HG02885 (cell line): ENCODE results near the gene PXDN.
"Not testable (repeated sequence)": the region's sequence is repeated elsewhere in the genome, so short reads cannot be mapped to it uniquely, and the experiment has no call there.

Source experiments
- ATAC-seq: cut with Tn5 transposase; IDR thresholded peaks from one replicate; pipeline ENCODE4 v1.9.1; 2021; ENCODE audit warnings: mild to moderate bottlenecking; ENCODE audit not compliant: unreplicated experiment, poor library complexity

The PXDN gene

DNA sequence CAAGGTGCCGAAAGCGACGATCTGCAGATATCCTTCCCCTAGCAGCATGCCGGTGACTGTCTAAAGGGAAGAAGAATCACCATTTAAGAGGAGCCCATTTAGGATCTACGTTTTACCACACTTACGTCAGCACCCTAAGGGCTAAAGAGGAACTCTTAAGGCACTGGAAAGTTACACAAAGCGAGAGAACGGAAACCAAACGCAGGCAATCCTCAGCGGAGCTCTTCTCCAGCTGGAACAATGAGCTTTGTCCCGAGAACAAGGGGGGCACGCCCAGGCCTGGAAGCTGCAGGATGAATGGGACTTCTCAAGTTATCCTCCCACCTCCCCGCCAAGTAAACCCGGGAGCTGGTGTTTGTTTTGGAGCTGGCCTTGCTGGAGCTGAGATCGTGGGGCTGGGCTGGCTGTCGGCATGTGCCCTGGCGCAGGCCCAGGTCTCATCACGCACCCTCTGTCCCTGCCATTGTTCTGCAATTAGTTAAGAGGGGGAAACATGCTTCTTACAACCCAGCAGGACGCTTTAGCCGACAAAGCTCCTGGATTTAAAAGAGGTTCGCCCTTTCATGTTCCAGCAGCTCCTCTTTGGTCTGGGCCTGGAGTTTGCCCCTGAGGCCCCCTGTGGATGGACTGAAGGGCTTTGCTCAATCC is 36.4 kb downstream of the PXDN start:
- no peak for ATAC-seq

DNA sequence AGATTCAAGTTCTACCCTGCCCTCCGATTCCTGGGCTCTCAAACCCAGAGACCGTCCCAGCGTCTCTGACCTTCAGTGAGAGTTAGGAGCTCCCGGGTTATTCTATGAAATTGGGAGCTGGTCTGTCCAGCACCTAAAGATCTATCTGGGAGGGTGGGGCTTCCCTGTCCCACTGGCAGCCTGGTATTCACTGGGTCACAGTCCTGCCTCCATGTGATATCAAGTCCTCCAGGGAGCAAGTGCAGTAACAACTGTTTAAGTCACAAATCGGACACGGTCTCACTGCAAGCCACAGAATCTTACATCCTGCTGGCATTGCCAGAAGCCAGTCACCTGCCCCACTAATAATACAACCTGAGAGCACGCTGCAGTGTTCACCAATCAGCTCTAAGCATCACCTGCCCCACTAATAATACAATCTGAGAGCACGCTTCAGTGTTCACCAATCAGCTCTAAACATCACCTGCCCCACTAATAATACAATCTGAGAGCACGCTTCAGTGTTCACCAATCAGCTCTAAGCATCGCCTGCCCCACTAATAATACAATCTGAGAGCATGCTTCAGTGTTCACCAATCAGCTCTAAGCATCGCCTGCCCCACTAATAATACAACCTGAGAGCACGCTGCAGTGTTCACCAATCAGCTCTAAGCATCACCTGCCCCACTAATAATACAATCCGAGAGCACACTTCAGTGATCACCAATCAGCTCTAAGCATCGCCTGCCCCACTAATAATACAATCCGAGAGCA is 38.0 kb downstream of the PXDN start:
- not testable (repeated sequence) for ATAC-seq

DNA sequence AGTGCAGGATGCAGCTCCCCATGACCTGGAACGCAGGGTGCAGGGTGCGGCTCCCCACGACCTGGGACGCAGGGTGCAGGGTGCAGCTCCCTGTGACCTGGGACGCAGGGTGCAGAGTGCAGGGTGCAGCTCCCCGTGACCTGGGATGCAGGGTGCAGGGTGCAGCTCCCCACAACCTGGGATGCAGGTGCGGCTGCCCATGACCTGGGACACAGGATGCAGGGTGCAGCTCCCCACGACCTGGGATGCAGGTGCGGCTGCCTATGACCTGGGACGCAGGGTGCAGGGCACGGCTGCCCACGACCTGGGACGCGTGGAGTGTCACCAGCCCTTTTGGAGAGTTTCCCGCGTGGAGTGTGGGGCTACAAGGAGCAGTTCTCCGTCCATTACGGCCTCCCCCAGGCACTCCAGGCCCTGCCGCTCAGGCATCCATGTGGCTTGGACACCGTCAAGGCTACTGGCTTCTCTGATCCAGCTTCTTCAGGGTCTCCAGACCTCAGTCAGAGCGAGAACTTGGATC is 38.7 kb downstream of the PXDN start:
- no peak for ATAC-seq

DNA sequence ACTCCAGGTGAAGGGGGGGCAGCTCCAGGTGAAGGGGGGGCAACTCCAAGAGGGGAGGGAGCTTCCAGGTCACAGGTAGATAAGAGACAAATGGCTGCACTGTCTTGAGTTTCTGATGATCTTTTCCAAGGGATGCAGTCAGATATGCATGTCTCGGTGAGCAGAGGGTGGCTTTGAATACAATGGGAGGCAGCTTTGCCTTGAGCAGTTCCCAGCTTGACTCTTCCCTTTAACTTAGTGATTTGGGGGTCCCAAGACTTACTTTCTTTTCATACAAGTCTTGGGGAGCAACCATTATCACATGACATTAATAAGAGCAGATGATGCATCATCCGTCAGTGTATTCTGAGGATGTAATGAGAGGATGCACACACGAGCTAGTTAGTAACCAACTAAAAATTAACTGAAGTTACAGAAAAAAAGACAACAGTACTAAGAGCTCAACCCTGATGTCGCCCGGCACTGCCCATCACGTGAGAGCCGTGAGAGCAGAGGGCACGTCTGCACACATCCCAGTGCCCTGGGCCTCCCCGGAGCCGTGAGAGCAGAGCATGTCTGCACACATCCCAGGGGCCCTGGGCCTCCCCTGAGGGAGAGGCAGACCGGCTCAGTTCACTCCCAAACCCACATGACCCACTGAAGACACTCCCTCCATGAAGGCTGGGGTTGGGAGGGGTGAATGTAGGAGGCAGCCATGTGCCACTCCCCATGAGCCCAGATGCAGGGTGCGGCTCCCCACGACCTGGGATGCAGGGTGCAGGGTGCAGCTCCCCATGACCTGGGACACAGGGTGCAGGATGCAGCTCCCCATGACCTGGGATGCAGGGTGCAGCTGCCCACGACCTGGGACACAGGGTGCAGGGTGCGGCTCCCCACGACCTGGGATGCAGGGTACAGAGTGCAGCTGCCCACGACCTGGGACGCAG is 39.4 kb downstream of the PXDN start:
- no peak for ATAC-seq

DNA sequence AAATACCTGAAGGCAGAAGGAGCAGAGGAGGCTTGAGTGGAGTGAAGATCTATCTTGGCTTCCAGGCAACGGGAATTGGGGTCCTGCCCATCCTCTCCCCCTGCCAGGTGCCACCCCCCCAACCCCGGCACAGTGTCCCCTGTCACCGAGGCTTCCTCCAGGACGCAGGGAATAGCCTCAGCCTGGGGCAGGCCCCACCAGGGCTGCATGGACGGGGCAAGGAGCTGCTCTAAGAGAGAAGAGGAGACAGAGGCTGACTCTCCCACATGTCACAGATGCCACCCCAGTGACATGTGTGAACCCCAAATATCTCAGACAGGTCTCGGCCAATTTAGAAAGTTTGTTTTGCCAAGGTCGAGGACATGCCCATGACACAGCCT is 42.1 kb downstream of the PXDN start:
- ATAC-seq: no peak

DNA sequence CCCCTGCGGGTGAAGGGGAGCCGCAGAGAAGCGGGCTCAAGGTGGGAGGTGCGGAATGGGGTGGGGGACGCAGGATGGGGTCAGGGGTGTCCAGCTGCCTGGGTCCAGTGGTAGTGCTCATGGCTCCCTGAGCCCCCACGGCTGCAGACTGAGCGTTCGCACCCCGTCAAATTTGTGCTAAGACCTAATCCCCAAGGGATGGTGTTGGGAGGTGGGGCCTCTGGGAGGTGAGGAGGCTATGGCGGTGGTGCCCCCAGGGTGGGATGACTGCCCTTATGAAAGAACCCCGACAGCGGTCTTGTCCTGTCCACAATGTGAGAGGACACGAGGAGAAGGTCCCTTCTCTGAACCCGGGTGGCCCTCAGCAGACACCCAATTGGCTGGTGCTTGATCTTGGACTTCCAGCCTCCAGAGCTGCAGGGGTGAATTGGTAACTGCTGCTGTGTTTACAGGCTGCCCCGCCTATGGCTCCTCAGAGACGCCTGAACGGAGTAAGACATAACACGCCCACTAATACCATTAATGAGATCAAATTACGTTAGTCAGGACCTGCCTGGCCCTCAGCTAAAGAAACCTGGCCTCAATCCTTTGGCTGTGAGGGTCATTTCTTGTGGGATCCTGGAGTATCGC is 42.6 kb downstream of the PXDN start:
- ATAC-seq: no peak

DNA sequence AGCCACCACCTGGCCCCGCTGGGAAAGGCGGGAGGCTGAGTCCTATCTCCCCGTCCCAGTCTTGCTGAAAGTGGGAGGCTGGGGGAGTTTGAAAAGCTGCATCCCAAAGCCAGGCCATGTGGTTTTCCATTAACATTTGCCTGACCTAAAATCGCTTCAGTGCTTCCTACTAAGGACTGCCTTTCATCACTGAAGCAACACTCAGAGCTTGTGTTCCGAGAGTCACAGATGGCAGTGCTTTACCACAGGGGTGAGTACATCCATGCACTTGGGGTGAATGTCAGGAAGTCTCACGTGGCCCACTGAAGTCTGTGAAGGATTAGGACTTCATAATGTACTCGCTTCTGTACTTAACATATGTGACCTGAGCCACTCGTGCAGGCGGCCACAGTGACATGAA is 43.3 kb downstream of the PXDN start:
- no peak for ATAC-seq

DNA sequence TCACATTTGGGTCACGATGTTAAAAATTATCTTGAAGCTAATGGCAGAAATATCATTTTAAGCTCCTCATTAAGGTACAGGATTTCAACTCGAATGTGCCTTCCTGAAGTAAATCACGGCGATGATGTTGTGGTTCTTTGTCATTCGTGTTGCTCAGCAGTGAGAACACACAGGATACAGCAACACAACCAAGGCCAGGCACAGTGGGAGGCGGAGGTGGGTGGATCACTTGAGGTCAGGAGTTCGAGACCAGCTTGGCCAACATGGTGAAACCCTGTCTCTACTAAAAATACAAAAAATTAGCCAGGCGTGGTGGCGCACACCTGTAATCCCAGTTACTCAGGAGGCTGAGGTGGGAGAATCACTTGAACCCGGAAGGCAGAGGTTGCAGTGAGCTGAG is 43.9 kb downstream of the PXDN start:
- not testable (repeated sequence) for ATAC-seq

DNA sequence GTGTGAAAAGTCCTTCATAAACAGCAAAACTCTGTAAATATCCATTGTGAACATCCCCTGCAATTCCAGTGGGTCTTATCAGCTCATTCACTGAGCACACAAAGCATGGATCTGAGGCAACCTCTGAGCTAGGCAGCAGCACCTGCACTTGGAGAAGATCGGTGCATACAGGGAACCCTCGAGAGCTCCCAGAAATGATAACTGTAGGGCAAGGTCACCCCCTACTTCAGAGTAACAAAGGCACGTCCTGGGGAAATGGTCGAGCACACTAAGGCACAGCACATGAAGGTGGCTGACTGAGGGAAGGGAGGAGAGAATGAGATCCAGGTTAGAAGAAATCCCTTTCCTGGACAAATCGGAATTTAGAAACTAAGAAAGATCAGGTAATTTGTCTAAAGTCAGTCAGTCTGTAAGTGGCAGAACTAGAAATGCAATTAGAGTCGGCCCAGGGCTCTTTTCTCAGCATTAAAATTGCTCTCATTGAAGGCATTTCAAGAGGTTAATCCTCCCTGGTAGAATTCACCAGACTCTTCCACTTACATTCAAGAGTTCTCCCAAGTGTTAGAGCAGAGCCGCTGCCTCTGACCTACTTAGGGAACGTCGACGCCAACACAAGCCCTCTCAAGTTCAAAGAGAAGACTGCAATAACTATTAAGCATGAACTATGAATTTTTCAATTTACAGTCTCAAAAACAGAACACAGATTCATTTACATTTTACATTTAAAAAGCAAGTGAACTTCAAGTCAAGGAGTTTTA is 45.9 kb downstream of the PXDN start:
- ATAC-seq: no peak

DNA sequence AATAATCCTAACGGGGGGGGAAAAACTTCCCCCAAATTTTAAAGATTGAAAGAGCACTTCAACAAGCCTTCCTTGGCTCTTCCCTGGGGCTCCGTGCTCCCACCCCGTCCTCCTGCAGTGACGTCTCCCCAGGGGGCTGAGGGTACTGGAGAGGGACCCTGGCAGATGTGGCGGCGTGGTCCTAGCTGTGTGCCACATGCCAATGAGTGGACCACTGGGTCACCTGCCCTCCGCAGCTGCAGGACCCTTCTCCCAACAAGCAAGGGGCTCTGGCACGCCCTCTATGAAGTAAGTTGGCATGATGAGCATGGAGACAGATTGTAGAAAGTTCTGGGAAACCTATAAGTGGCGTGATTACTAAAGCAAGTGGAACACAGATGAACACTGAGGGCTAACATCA is 46.7 kb downstream of the PXDN start:
- no peak for ATAC-seq

DNA sequence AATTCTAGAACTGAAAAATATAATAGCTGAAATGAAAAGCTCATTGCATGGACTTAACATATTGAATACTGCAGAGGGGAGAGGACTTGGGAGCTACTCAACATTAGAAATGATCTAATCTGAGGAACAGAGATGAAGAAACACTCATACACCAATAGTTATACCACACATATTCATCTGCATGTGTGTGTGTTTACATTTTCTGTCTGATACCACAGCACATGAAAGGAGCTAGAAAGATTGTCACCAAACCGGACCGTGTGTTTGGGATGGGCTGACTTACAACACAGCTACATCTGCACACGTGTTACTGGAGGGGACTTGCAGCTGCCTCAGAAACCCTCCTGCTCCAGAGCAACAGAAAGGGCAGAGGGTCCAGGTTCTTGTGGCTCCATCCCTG is 47.8 kb downstream of the PXDN start:
- ATAC-seq: no peak

DNA sequence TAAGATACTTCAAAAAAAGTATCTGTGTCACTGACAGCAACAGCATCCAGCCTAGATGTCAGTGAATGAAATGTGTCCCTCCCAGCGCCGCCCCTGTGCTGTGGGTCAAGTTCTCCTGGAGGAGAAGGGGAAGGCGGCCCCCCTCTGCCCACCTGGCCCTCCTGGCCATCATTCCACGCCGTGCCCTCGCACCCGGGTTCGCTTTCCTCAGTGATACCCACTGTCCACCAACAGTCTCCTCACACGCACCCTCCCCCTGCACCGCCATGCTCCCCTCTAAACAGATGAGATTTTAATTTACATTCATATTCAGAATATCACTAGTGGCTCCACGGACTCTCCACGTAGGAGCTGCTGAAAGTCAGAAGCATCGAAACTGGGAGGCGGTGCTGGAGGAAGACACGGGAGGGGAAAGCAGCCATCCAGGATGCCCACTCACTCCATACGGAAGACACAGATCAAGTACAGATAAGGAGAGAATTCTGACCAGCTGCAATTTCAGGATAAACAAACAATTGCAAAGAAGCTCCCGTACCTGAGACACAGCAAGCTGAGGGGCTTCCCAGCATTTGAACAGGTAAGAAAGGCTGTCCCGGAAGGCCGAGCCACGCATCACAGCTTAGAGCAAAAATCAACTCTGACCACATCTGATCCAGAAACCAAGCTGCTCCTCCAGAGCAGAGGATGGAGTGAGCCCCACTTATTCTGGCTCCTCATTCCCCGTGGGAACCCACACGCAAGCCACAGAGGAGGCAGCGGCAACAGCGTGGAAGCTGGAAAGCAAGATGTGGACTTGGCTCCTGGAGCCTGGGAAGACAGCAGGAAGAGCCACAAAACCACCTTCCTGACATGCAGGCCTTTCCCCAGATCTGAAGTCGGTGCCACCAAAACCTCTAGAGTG is 49.7 kb downstream of the PXDN start:
- no peak for ATAC-seq

DNA sequence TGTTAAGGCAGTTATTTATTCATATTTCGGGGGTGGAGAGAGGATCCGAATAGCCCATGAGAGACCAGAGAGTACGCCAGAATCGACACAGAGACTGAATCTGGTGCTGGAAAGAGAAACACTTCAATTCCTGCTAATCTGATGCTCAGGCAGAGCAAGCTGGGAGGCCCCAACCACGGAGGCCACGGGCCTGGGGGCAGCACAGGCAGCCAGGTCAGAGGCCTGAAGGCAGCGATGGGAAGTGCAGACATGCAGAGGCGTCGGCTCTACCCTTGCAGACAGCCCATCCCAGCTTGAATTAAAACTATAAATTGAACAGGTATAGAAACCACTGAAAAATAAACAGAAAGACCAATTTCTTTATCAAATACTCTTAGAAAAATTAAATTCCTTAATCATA is 50.6 kb downstream of the PXDN start:
- ATAC-seq: no peak

DNA sequence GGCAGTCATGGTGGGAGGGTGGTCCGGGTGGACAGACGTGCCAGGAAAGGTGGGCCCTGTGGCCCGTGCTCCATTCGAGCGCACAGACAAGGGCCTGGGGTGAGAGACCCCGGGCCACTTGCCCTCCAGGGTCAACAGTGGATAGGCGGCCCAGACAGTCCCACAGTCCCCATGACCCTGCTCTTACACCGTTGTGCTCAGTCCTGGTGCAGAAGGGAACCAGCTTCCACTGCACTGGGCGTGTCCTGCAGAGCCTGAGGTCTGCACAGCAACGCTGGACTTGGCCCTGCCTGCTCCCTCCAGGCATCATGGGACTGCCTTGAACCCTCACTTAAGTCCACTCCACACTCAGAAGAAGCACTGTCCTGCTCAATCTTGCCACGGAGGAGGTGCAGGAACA is 52.0 kb downstream of the PXDN start:
- ATAC-seq: no peak

DNA sequence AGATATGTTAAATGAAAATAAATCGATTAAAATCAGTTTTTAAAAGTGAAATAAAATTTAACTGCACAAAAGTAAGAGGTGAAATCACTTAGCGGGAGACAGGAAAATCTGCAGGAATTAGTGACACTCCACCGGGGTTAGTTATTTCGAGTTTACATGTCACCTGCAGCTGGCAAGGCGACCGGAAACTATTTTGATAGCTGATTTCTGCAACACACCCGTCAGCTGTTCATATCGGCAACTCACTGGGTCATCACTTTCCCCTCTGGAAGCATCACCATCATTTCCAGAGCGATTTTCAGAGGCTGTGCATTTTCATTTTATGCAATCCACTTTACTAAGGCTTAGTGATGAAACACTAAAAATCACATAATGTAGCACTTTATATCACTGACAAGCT is 52.9 kb downstream of the PXDN start:
- ATAC-seq: no peak

DNA sequence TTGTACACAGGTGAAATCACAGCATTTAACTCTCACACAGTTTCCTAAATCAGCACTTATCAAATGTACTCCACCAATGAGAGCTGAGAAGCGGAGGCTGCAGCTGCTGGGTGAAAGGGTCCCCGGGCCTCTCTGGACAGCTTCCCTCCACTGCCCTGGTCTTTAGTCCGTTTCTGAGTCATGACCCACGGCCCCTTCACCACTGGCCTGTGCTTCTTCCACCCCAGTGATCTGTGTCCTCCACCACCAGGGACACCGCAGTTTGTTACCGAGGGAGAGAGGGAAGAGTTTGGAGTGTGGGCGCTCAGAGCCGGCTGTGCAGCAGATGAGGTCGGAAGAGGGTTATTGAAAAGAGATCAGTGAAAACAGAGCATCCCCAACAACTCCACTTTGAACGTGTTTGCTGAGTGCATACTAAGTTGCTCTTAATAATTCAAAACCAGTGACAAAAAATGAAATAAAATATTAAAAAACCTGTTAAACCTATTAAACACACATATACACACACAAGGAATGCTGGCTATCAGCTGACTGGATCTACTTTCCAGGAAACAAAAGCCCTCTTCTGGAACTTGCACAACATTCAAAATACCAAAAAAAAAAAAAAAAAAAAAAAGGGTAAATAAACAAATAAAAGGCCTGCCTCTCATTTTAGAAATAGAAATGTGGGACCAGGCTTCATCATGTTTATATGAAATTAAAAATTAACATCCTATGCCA is 54.1 kb downstream of the PXDN start:
- ATAC-seq: no peak

DNA sequence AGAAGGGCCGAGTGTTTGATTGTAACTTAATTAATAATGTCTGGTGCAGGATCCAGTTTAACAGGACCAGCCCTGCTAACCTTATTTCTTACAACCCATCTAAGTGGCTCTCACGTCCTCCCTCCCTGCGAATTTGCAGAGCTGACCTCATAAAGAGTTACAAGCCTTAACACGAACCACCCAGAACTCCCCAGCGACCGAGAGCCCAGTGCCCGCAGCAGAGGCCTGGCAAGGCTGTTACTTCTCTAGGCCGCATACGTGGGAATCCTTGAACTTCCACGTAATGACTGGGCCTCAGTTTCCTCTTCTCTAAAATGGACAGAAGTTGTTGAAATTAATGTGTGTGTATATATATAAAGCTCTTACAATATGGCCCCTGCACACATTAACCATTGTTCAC is 55.5 kb downstream of the PXDN start:
- no peak for ATAC-seq

DNA sequence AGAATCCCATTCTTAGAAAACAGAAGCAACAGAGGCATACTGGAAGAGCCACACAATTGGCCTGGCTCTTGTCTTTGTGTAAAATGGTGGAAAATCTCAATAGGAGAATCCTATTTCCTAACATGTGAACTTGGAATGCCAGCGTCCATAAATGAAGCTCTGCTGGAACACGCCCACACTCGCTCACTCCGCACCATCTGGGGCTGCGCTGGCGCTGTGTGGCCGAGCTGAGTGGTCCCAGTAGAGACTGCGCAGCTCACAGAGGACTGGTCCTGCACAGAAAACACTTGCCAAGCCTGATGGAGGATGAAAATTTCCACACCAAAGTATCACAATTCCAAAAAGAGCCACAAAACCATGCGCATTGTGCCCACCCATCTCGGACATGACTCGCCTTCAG is 56.2 kb downstream of the PXDN start:
- ATAC-seq: no peak
